HEK293T (cell line): ENCODE data around the gene MOB4.

Experiments
- CTCF ChIA-PET: fragments of 350-600 bp; formaldehyde crosslinking; extraction: SDS; loops from one replicate; lab custom pipeline; 2021; ENCODE audit warnings: antibody characterized with exemption, inconsistent platforms; lab: Yijun Ruan, JAX
- POLR2A ChIA-PET: fragments of 350-600 bp; formaldehyde crosslinking; extraction: SDS; loops from one replicate; lab custom pipeline; 2020; ENCODE audit warnings: antibody characterized with exemption, inconsistent platforms; lab: Yijun Ruan, JAX
- DNase-seq: peaks from one replicate; pipeline ENCODE4 v3.0.0; 2012; ENCODE audit warnings: mixed read lengths; ENCODE audit errors: extremely low spot score
- ARNT ChIP-seq: fragments of 450-650 bp; IDR thresholded peaks from 2 replicates; pipeline ENCODE4 v1.6.1; 2017; ENCODE audit warnings: mild to moderate bottlenecking
- BHLHE40 ChIP-seq: fragments of 450-650 bp; IDR thresholded peaks from 2 replicates; pipeline ENCODE4 v1.6.1; 2016; ENCODE audit warnings: mild to moderate bottlenecking, moderate library complexity, borderline replicate concordance
- CTBP1 ChIP-seq: fragments of 450-650 bp; IDR thresholded peaks from 2 replicates; pipeline ENCODE4 v1.6.1; 2016; ENCODE audit warnings: borderline replicate concordance
- ELF4 ChIP-seq: fragments of 450-650 bp; IDR thresholded peaks from 2 replicates; pipeline ENCODE4 v1.6.1; 2017; ENCODE audit warnings: antibody characterized with exemption
- FOXK2 ChIP-seq: fragments of 450-650 bp; IDR thresholded peaks from 2 replicates; pipeline ENCODE4 v1.6.1; 2016; ENCODE audit warnings: mild to moderate bottlenecking
- FOXM1 ChIP-seq: fragments of 450-650 bp; IDR thresholded peaks from 2 replicates; pipeline ENCODE4 v1.6.1; 2017; ENCODE audit warnings: mild to moderate bottlenecking, borderline replicate concordance
- HDGF ChIP-seq: fragments of 450-650 bp; IDR thresholded peaks from 2 replicates; pipeline ENCODE4 v1.6.1; 2017; ENCODE audit warnings: antibody characterized with exemption, borderline replicate concordance
- L3MBTL2 ChIP-seq: fragments of 450-650 bp; conservative IDR thresholded peaks from 2 replicates; pipeline ENCODE4 v1.6.1; 2016; ENCODE audit warnings: mild to moderate bottlenecking
- LEF1 ChIP-seq: fragments of 450-650 bp; IDR thresholded peaks from 2 replicates; pipeline ENCODE4 v1.6.1; 2017; ENCODE audit warnings: mild to moderate bottlenecking, borderline replicate concordance
- NFRKB ChIP-seq: fragments of 450-650 bp; IDR thresholded peaks from 2 replicates; pipeline ENCODE4 v1.6.1; 2016; ENCODE audit warnings: mild to moderate bottlenecking, moderate library complexity
- PKNOX1 ChIP-seq: fragments of 450-650 bp; IDR thresholded peaks from 2 replicates; pipeline ENCODE4 v1.6.1; 2016
- SP1 ChIP-seq: fragments of 450-650 bp; IDR thresholded peaks from 2 replicates; pipeline ENCODE4 v1.6.1; 2017
- SUZ12 ChIP-seq: fragments of 450-650 bp; IDR thresholded peaks from 2 replicates; pipeline ENCODE4 v1.6.1; 2016; ENCODE audit warnings: mild to moderate bottlenecking
- TARDBP ChIP-seq: fragments of 450-650 bp; IDR thresholded peaks from 2 replicates; pipeline ENCODE4 v1.6.1; 2016
- ZNF384 ChIP-seq: fragments of 450-650 bp; IDR thresholded peaks from 2 replicates; pipeline ENCODE4 v1.6.1; 2016

Gene MOB4

GRCh38 chr2:197601726-197602125 lies 85.9 kb downstream of the MOB4 start:
- ChIA-PET CTCF (interaction anchor here (0.7 kb wide), 1 partner anchor 141 kb away, joined by 7 read pairs; no protein-coding TSS in a partner anchor), POLR2A (no interaction called here)
- TF ChIP-seq ELF4 (no peak), PKNOX1 (no peak), L3MBTL2 (no peak), HDGF (no peak), FOXK2 (no peak), LEF1 (no peak), SP1 (no peak), TARDBP (no peak), NFRKB (no peak), SUZ12 (no peak), FOXM1 (no peak), CTBP1 (no peak), ZNF384 (no peak), BHLHE40 (no peak), ARNT (no peak)
- DNase-seq: no peak
